Cardiac muscle cell (in vitro differentiated cells and primary cell): ENCODE measurements around the gene ABLIM1. TPM values are rescaled to one million over a fixed set of nuclear protein-coding genes. Genes with fewer than 3 reads are reported as not detected.

ENCODE experiments used
- DNase-seq, 2 donors: peaks; one replicate each; pipeline versions ENCODE4 v3.0.0 to v3.0.0-alpha.2; 2010 to 2017; ENCODE audit warnings: low read depth in 1 of 2, low spot score in 1 of 2
- H3K27ac ChIP-seq: fragments of 200-600 bp; sonication (generic); 2 replicates; pipeline ENCODE4 v1.5.1; 2016
- H3K27me3 ChIP-seq: fragments of 200-600 bp; sonication (generic); 2 replicates; pipeline ENCODE4 v1.6.0; 2016; ENCODE audit warnings: control low read depth
- H3K36me3 ChIP-seq: fragments of 200-600 bp; sonication (generic); 2 replicates; pipeline ENCODE4 v1.5.1; 2016; ENCODE audit warnings: control low read depth
- H3K4me1 ChIP-seq: fragments of 200-600 bp; sonication (generic); 2 replicates; pipeline ENCODE4 v1.8.1; 2017; ENCODE audit warnings: low read depth, mild to moderate bottlenecking, mixed run types
- H3K4me3 ChIP-seq: fragments of 200-600 bp; sonication (generic); 2 replicates; pipeline ENCODE4 v1.5.1; 2016; ENCODE audit warnings: mild to moderate bottlenecking
- H3K9me3 ChIP-seq: fragments of 200-600 bp; sonication (generic); 2 replicates; pipeline ENCODE4 v1.5.1; 2017; ENCODE audit warnings: low read depth, mild to moderate bottlenecking, control low read depth
- CTCF ChIP-seq: IDR thresholded peaks from 2 replicates; pipeline ENCODE4 v1.5.1; 2012; ENCODE audit warnings: low read depth, mild to moderate bottlenecking, low read length
- polyA plus RNA-seq: library from polyadenylated mRNA; unstranded; fragments of >200 nt; fragmentation: Nextera tagmentation; extraction: Ambion mirVana; gene quantifications from 2 replicates; pipeline ENCODE4 v1.2.1, GENCODE V29; 2016
- total RNA-seq: library from RNA; depleted of rRNA; stranded (reverse); fragments of >200 nt; gene quantifications from 2 replicates; pipeline ENCODE4 v1.2.3, GENCODE V29; 2016

ABLIM1 gene
- total and polyA plus RNA-seq, 2 experiments from 2014 or later, result 105 to 148 TPM

GRCh38 chr10:114683593-114683992 lies 25.5 kb upstream of the ABLIM1 start:
- no peak for TF ChIP-seq CTCF
- no peak for DNase-seq
- H3K9me3 ChIP-seq, result no peaks in the 10 kb centered on the region
- H3K27ac ChIP-seq, result no peak overlapping the region
- no peak overlapping the region for H3K4me3 ChIP-seq
- no peaks in the 10 kb centered on the region for H3K36me3 ChIP-seq
- peaks cover 48% of the 10 kb centered on the region for H3K4me1 ChIP-seq
- no peaks in the 10 kb centered on the region for H3K27me3 ChIP-seq

DNA sequence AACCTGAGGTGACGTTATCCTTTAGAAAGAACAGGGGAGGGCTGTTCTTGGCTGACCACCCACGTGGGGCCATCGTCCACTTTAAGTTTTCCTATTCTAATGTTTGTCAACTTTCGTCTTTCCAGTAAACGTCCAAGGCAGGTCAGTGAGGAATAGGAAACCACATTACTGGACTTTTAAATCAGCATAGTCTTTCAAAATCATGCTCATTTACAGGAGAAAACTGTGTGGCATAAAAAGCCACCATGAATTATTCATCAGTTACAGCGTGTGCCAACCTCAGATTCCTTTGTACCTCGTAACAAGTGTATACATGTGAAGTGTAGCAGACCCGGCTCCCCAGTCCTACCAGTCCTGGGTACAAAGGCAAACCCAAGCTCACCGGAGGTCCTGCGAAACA lies 25.1 kb upstream of the ABLIM1 start:
- TF ChIP-seq CTCF, result no peak
- H3K27me3 ChIP-seq, result no peaks in the 10 kb centered on the region
- H3K4me1 ChIP-seq, result peaks cover 48% of the 10 kb centered on the region
- no peaks in the 10 kb centered on the region for H3K9me3 ChIP-seq
- H3K27ac ChIP-seq, result no peak overlapping the region
- H3K36me3 ChIP-seq, result no peaks in the 10 kb centered on the region
- DNase-seq, result no peak
- H3K4me3 ChIP-seq, result no peak overlapping the region

DNA sequence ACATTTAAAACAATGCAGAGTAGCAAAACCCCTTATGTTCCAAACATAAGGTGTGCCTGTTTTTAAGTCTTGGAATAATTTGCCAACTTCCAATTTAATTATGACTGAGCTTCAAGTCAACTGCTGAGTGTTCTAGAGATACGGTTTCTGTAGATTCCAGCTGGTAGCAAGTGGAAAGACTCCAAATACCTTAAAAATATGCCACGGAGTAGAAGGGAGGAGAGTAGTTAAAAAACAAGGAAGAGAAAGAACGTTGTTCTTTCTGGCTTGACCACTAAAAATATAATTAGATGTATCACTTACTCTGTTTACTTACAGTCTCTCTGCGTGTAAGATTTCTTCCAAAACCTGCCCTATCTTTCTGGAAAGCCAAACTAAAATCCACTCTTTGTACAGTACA lies 24.5 kb upstream of the ABLIM1 start:
- Histone ChIP-seq H3K27me3 (no peaks in the 10 kb centered on the region), H3K9me3 (no peaks in the 10 kb centered on the region), H3K27ac (no peak overlapping the region), H3K36me3 (no peaks in the 10 kb centered on the region), H3K4me1 (peaks cover 44% of the 10 kb centered on the region), H3K4me3 (no peak overlapping the region)
- TF ChIP-seq CTCF, result no peak
- peak in 1 of 2 donors; percentile 27 for DNase-seq

GRCh38 chr10:114682121-114682520 lies 24.0 kb upstream of the ABLIM1 start:
- H3K36me3 ChIP-seq, result no peaks in the 10 kb centered on the region

GRCh38 chr10:114681542-114681941 lies 23.5 kb upstream of the ABLIM1 start:
- no peak for DNase-seq
- Histone ChIP-seq H3K36me3 (no peaks in the 10 kb centered on the region), H3K4me3 (no peak overlapping the region), H3K9me3 (no peaks in the 10 kb centered on the region), H3K27me3 (no peaks in the 10 kb centered on the region), H3K4me1 (peaks cover 36% of the 10 kb centered on the region), H3K27ac (no peak overlapping the region)
- no peak for TF ChIP-seq CTCF

More at GRCh38 chr10:114682121-114682520, 24.0 kb upstream of the ABLIM1 start:
- no peak overlapping the region for H3K27ac ChIP-seq
- peaks cover 40% of the 10 kb centered on the region for H3K4me1 ChIP-seq
- no peak for TF ChIP-seq CTCF
- H3K4me3 ChIP-seq, result no peak overlapping the region
- no peak for DNase-seq
- H3K9me3 ChIP-seq, result no peaks in the 10 kb centered on the region
- H3K27me3 ChIP-seq, result no peaks in the 10 kb centered on the region
